Right forelimb (tissue), 1 donor: ENCODE data around the gene DESI2.
"Not testable (repeated sequence)": the region's sequence is repeated elsewhere in the genome, so short reads cannot be mapped to it uniquely, and the experiment has no call there.

Experiments
- DNase-seq: peaks from one replicate; pipeline ENCODE4 v3.0.0-alpha.2; 2018

Gene DESI2

DNA sequence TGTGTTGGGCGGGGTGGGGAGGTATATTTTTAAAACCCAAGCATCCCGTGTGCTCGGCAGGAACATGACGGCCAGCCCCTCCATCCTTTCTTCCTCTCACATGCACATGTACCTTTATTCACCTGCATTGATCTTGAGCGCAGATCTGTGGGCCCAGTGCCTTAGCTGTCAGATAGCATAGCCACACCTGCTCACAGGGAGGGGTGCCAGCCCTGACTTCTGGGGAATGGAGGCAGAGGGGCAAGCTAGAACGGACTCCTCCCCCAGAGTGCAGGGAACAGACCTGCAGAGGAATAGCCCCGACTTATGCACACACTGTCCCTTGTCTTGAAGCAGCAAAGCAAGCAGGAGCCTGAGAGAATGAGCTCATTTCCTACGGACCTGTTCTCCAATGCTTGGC lies 56.1 kb downstream of the DESI2 start:
- no peak for DNase-seq

DNA sequence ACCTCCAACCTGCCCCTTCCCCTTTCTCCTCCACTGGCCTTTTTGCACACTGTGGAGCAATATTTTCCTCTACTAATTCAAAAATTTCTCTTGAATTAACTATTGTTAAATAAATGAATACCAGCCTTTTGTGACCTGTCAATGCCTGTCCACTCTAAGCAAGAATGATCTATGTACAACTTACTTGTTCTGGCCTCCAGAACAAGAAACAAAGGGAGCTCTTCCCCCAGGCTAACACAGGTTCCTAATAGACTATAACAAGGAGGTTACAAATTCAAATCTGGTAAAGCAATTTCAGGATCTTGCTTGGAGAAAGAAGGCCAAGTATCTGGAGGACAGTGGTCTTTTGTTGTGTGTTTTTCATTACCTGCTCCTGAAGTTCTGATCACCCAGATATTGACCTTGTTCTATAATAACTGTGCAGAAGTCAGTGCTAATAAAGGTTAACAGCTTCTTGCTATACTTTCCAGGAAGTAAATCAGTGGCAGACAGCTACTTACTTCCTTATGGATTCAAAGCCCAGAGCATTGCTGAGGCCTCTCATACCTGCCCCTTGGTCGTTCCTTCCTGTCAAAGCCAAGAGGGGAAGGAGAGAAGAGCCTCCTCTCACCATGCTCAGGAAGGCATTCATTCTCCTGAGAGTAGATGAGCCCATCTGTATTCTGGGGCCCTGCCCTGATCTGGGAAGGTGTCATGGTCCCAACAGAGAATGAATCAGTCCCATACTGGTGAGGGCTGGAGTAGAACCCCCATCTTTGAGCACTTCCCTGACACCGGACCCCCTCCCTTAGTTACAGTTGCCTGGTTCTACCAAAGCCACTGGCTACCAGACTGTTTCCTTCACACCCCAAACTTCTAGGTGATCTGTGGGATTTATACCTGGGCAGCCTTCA lies 56.8 kb downstream of the DESI2 start:
- DNase-seq: no peak

DNA sequence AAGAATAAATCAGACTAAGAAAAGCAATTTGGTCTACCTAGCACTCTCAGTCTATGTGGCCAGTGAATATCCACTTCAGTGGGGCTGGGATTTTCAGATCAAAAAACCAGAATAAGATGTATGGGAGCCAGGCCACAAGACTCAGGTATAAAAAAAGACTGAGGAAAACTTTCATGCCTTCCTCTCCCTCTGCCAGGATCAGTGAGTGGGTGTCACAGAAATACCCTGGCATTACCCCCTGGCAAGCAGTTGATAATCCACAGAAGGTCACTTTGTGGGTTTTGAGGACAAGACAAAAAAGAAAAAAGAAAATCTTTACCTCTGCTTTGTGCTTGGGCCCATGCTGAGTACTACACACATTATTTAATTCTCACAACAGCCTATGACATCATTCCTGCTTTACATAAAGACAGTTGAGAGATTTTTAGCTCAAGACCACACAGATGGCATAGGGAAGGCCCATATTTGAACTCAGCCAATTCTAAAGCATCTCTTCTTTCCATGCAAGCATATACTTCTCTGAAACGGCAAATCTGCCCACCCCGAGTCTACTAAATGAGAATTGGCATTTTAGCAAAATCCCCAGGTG lies 57.6 kb downstream of the DESI2 start:
- no peak for DNase-seq

DNA sequence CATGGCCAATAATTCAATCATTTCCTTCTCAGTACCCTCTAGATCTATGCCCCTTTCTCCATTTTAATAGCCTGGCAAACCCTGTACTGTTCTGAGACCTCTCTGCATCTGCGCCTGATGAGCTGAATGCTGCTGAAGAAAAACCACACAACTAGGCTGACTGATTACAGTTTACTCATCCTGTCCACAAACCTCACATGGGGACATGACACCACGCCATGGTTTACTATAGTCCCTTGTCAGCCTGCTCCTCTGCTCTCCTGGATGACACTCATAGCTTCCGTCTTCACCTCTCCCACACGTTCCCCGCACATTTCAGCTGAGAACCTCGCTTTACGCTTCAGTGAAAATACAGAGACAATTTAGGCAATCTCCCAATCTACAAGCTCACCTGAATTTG lies 59.7 kb downstream of the DESI2 start:
- DNase-seq: no peak

DNA sequence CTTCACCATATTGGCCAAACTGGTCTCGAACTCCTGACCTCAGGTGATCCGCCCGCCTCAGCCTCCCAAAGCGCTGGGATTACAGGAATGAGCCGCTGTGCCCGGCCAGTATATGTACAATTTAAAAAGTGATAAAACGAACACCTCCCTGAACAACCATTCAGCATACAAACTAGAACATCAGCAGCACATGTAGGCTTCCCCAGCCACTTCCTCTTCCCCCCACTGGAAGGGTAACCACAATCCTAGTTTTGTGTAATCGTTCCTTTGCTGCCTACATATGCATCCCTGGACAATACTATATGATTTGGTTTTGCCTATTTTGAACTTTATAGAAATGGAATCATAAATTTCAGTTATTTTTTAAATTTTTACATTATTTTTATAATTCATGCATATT lies 60.4 kb downstream of the DESI2 start:
- no peak for DNase-seq

DNA sequence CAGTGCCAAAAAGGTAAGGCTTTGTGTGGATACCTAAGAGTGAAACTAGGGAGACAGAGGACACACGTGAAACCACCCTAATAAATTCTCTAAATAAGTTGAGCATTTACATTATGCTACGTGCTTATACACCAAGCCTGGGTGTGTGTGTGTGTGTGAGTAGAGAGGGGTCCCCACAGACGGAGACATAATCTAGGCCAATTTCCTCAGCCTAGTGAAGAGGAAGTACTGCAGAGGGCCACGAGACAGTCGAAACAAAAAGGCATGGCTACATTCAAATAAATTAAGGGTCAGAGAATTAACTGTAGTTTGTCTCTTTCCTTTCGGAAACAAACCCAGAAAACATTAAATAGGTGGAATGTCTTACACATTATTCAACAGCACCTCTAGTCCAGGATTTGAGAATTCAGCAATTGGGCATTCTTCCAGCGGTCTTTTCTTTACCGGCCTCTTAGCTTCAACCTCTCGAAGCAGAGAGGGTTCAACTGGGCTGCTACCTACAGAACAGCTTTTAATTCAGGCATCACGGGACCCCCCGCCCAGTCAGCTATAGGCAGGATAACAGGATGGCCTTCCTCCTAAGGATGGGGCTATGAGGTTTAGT lies 75.0 kb downstream of the DESI2 start:
- DNase-seq: no peak

DNA sequence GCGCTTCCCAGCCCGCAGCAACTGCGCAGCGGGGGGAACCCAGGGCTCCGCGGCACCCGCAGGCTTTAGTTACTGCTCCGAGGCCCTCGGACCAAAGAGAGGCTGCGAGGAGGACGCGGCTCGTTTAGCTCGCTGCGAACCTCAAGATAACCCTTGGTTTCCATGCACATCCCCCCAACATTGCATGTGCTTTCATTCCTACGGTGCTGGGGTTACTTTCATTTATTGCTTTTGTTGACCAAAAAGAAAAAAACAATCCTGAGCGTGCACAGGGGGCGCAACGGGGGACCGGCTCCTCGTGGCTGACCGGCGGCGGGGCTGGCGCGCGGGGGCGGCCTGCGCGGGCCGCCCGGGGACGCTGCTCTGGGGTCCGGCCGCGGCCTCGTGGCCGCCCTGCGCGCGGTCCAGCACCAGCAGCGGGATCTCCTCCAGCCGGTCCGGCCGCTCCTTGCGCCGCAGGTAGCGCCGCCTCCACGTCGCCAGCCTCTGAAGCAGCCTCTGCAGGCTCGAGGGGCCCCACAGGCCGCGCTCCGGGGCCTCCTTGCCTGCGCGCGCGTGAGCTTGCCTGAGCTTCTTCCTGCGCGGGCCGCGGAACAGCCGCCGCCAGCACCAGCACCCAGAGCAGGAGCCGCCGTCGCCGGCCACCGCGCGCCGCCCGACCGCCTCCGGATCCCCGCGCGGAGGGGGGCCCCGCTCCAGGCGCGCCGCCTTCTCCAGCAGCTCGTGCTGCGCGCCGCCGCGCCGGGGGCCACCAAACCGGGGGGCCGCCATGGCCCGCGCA lies 77.4 kb downstream of the DESI2 start:
- peak; percentile 77 for DNase-seq

DNA sequence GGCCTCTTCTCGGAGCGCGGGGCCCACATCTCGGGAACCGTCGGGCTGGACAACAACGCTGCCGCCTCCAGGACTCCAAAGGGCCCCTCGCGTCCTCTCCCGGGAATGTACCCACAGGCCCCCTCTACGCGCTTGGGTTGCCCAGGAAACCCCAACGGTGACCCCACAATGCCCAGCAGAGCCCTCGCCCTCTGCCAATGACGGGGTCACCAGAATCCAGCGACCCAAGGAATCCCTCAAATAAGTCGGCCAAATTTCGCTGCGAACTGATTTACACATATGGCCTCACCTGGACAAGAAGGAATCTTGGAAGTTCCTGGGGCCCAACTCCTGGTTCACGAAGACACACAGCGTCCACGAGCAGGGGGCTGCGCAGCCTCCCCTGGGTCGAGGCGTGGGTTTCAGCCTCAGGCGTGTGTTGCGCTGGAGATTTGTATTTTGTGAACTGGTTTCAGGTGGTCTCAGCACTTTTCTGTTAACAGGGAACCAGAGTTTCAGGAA lies 78.1 kb downstream of the DESI2 start:
- no peak for DNase-seq

DNA sequence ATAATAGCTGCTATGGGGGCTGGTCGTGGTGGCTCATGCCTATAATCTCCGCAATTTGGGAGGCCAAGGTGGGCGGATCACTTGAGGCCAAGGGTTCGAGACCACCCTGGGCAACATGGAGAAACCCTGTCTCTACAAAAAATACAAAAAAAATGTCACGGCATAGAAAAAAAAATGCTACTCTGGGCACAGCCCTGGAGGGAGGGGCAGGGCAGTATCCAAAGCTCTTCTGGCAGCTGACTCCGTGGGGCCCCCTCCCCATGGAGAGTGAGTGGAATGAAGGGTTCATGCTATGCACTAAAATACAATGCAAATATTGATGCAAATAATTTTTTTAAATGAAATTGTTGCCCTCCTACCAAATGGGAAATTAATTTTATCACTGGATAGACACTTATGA lies 78.7 kb downstream of the DESI2 start:
- DNase-seq: no peak

DNA sequence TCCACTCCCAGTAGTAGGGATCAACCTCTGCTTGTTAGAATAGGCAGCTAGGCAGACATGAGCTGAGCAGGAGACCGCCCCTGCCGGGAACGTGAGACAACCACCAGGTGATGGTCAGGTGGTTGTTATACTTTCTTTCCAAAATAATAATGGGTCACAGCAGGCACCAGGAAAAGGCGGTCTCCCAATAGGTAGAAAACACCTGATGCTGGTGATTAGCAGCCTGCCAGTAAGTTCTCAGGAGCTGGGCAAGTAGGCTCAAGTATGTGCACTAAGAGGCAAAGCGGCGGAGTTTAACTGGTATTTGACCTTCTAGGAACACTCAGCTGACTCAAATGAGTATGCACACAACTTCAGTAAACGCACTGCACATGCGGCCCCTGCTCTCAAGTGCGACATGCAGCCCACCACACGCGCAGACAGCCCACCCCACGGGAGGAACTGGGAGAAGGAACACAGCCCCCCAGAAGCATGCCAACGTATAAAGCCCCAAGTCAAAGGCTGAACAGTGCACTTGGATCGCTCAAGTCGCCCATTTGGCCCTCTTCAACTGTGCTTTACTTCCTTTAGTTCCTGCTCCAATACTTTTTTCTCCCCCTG lies 80.0 kb downstream of the DESI2 start:
- DNase-seq: no peak

DNA sequence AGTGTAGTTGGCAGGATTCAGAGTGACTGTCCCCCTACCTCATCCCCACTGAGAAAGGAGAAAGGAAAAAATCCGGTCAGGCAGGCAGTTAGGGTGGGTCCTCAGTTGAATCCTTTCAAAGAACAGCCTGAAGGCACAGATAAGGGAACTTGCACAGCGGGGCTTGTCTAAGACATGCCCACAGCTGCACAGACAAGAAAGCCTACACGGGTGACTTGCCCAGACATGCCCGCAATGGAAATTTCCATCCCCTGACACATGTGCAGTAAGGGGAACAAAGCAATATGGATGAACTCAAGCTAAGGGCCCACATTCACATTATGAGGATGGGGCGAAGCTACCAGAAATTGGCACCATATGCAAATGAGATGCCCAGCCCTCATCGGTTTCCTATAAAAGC lies 82.5 kb downstream of the DESI2 start:
- no peak for DNase-seq

DNA sequence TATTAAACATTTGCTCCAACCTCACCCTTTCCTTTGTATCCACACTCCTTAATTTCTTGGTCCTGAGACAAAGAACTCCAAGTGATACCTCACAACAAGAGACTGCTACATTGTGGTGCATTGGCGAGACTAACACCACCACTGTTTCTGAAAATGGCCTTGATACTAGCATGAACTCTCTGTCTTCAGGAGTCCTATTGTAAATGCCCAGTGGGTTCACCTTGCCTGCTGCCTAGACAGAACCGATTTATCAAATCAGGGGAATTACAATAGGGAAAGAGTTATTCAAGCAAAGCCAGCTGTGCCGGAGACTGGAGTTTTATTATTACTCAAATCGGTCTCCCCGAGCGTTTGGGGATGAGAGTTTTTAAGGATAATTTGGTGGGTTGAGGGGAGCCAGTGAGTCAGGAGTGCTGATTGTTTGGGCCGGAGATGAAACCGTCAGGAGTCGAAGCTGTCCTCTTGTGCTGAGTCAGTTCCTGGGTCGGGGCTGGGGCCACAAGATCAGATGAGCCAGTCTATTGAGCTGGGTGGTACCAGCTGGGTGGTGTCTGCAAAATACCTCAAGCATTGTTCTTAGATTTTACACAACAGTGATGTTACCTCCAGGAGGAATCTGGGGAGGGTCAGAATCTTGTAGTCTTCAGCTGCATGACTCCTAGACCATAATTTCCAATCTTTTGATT lies 83.1 kb downstream of the DESI2 start:
- DNase-seq: no peak

DNA sequence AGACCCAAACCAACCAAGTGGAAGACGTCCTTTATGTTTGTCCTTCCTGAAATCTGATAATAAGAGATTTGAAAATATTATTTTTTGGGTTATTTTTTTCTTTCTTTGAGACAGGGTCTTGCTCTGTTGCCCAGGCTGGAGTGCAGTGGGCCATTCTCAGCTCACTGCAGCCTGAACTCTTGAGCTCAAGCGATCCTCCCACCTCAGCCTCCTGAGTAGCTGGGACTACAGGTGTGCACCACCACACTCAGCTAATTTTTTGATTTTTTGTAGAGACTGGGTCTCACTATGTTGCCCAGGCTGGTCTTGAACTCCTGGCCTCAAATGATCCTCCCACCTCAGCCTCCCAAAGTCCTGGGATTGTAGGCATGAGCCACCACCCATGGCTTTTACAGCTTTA lies 86.2 kb downstream of the DESI2 start:
- DNase-seq: not testable (repeated sequence)

DNA sequence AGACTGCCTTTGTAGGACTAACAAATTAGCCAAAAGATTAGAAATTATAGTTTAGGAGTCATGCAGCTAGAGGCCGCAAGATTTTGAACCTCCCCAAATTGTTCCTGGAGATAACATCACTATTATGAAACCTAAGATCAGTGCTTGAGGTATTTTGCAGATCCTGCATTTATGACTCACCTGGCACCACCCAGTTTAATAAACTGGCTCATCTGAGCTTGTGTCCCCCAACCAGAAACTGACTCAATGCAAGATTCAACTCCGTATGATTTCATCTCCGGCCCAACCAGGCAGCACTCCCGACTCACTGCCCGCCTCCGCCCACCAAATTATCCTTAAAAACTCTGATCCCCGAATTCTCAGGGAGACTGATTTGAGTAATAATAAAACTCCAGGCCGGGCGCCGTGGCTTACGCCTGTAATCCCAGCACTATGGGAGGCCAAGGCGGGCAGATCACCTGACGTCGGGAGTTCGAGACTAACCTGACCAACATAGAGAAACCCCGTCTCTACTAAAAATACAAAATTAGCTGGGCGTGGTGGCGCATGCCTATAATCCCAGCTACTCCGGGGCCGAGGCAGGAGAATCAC lies 87.2 kb downstream of the DESI2 start:
- not testable (repeated sequence) for DNase-seq

DNA sequence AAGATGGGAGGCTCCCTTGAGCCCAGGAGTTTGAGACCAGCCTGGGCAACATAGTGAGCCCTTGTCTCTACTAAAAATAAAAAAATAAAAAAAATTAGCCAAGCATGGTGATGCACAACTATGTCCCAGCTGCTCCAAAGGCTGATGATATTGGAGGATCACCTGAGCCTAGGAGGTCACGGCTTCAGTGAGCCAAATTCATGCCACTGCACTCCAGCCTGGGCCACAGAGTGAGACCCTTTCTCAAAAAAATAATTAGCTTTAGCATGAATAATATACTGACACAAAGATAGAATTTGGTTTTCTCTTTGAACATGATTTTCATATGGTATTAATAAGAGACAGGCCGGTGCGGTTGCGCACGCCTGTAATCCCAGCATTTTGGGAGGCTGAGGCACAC lies 88.8 kb downstream of the DESI2 start:
- DNase-seq: no peak

DNA sequence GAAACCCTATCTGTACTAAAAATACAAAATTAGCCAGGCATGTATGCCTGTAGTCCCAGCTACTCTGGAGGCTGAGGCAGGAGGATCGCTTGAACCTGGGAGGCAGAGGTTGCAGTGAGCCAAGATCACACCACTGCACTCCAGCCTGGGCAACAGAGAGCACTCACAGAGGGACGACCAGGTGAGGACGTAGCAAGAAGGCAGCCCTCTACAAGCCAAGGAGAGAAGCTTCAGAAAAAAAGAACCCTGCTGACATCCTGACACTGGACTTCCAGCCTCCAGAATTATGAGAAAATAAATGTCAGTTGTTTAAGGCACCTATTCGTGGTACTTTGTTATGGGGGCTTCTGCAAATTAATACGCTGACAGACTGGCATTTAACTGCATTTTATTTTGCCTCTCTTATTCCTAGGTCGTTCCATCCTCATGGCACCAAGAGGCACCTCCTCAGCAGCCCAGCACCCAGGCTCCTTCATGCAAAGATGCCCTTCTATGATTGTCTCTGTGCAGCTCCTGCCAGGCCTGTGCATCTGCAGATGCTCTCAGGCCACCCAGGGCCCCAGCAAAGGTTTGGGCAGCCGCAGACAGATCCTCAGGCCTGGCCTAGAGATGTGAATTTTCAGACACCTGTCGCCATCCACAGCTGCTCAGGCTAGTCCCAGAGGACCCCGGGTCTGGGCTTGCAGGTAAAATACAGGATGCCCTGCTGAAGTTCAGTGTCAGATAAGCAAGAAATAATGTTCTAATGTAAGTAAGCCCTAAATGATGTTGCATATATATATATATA lies 96.5 kb downstream of the DESI2 start:
- DNase-seq: no peak

DNA sequence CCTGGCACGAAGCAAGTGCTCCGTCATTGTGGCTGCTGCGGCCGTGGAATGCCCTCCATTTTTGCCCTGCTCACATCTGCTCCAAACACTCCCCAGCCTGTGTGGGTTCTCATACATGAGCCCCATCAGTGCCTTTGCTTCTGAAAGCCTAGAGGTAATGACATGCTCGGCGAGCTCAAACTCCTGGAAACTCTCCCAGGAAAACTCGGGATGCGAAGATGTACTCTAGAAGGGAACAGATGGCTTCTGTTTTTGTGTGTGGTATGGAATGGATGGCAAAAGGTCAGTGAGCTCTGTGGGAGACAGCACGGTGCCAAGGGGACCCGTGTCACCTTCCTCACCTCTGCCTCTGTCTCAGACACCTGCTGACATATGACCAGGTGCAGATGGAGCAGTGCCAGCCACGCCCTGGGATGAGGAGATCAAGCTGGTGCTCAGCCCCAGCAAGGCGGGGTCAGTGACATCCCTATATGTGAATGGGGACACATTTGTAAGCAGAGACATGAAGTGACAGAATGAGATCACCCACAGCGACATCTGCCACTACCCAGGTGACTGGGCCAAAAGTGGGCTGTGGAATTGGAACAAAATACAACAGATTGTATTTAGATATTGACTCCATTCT lies 98.5 kb downstream of the DESI2 start:
- DNase-seq: no peak

DNA sequence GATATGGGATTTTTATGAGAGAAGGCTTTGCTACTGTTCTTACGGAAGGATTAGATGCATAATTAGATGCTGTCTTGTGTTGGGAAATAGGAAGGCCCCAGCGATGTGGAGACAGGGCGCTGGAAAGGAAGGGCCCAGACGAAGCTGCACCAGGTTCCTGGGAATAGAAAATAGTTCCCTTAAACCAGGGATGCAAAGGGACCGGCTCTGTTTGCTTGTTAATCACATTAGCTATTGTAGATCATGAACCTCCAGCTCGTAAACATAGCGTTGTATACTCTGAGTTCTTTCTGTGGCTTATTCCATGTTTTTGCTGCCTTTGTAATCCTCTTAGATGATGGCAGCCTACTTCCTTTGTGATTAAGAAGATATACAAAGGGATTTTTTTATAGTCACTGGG lies 102.7 kb downstream of the DESI2 start:
- no peak for DNase-seq

DNA sequence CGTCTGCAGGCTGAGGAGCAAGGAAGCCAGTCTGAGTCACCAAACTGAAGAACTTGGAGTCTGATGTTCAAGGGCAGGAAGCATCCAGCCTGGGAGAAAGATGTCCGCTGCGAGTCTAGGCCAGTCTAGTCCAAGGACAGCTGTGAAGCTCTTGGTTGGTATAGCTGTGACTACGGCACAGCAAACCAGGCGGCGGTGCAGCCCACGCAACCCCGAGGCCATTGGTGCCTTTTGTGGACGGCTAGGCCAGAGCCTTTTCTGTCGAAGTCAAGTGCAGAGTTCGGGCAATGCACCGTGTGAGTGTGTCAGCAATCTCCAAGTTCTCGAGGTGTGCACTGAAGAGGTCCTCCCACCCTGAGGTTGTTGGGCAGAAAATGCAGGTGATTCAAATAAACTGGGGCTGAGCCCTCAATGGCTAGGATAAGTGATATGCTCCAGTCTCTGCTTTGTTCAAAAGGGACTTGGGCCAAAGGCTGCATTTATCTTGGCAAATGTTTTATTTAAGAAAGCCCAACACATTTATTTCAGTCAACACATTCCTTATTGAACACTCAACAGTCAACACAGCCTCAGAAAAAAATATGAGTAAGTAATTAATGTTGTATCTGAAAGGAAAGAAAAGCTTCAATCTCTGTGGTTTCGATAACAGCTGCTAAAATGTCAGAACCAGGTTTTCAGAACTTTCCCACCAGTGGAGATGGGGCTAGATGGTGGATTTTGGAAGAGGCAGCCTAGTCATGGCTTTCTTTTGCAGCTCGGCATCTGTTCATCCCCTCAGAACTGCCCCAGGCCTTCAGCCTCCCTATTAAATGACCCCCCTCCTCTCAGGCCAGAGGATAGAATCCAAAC lies 104.4 kb downstream of the DESI2 start:
- no peak for DNase-seq
